Fibroblast of lung (primary cell): ENCODE data around the gene PRKAR1B.

Experiments
- EZH2 ChIP-seq: IDR thresholded peaks from 2 replicates; pipeline ENCODE4 v1.5.1; 2012; ENCODE audit warnings: low read length, control low read depth, mild to moderate bottlenecking; ENCODE audit errors: missing control alignments
- TF ChIP-seq, protein P1 (sequence below), 2 donors: IDR thresholded peaks in 1 of 2; conservative IDR thresholded peaks in 1 of 2; 1 replicate in 1 of 2; 2 replicates in 1 of 2; pipeline ENCODE4 v1.5.1; 2011 to 2012; ENCODE audit warnings: low read length in 2 of 2, control low read depth in 1 of 2, inconsistent platforms in 1 of 2, low read depth in 1 of 2, mild to moderate bottlenecking in 1 of 2

DNA sequence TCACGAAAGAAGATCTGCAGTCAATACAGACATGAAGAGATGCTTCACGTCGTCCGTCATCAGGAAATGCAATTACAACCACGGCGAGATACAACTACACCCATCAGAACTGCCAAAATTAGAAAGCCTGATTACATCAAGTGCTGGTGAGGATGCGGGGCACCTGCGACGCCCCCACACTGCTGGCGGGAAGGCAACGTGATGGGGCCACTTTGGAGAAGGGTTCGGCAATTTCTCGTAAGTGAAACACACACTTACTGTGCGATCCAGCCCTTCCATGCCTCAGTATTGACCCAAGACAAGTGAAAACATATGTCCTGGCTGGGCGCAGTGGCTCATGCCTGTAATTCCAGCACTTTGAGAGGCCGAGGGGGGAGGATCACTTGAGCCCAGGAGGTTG, 181.6 kb downstream of the PRKAR1B start:
- TF ChIP-seq, protein P1, sequence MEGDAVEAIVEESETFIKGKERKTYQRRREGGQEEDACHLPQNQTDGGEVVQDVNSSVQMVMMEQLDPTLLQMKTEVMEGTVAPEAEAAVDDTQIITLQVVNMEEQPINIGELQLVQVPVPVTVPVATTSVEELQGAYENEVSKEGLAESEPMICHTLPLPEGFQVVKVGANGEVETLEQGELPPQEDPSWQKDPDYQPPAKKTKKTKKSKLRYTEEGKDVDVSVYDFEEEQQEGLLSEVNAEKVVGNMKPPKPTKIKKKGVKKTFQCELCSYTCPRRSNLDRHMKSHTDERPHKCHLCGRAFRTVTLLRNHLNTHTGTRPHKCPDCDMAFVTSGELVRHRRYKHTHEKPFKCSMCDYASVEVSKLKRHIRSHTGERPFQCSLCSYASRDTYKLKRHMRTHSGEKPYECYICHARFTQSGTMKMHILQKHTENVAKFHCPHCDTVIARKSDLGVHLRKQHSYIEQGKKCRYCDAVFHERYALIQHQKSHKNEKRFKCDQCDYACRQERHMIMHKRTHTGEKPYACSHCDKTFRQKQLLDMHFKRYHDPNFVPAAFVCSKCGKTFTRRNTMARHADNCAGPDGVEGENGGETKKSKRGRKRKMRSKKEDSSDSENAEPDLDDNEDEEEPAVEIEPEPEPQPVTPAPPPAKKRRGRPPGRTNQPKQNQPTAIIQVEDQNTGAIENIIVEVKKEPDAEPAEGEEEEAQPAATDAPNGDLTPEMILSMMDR (conservative IDR thresholded peaks at IDR 0.05 in 1 of 2, IDR thresholded peaks at IDR 0.05 in 1 of 2; ENCODE audit: low read depth in 1 of 2, low read length in 2 of 2): no peak
- no peak for TF ChIP-seq EZH2
